HG03066 (cell line): ENCODE measurements around the gene TMEFF2.

Source experiments
- ATAC-seq: cut with Tn5 transposase; IDR thresholded peaks from one replicate; pipeline ENCODE4 v1.9.1; 2021; ENCODE audit warnings: low read depth; ENCODE audit not compliant: unreplicated experiment

Gene TMEFF2

DNA sequence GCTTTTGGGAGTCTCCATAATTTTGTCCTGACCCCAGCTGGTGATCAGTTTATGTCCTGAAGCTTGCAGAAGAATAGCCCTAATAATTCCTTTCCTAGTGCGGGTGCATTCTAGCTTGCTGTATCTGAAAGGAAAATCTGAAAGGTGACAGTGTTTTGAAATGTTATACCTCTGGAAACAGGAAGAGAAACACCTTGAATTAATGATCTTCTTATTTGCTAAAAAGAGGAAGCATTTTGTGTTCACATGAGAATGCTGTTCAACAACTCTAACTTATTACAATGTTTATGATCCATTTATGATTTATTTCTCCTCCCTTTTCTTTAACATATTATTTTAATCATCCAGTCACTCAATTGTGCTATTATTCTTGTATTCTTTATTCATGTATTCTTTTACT is 280.9 kb downstream of the TMEFF2 start:
- peak; percentile 50 for ATAC-seq

DNA sequence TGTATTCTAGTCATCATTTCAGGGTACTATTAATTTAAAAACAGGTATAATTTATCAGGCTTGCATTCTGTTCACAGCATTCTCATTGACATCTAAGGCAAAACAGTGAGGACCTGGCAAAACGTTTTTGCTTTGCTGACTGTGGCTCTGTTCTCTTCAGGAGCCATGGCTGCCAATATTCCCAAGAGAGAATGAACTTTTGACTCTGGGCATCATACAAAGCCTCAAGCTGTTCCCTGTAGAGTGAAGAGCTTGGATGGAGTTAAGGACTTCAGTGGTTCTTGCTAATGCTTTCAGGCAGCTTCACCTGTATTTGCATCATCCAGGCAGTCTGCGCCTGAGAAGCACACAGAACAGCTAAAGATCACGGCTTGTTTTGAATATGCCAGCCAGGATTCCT is 282.0 kb downstream of the TMEFF2 start:
- no peak for ATAC-seq

DNA sequence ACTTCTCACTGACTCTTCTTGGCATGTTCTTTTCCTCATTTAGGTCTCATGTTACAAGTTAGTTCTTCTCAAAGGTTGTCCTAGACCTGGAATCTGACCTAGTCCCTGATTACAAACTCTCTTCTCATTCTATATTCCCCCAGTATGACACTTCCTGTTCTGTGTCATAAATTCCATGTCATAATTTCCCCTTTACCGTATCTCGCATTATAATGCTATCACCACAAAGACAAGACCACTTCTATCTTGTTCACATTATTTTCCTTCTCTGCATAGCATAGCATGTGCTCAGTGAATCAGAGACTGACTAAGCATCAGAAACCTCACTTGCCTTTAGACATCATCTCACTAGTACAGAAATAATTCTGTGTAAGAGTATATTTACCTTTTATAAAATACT is 284.2 kb downstream of the TMEFF2 start:
- no peak for ATAC-seq

DNA sequence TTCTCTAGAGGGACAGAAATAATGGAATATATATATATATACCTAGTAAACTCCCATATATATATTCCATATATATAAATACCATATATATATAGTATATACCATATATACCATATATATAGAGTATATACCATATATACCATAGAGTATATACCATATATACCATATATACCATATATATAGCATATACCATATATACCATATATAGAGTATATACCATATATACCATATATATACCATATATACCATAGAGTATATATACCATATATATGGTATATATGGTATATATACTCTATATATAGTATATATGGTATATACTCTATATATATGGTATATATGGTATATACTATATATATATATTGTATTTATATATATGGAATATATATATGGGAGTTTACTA is 285.9 kb downstream of the TMEFF2 start:
- no peak for ATAC-seq

DNA sequence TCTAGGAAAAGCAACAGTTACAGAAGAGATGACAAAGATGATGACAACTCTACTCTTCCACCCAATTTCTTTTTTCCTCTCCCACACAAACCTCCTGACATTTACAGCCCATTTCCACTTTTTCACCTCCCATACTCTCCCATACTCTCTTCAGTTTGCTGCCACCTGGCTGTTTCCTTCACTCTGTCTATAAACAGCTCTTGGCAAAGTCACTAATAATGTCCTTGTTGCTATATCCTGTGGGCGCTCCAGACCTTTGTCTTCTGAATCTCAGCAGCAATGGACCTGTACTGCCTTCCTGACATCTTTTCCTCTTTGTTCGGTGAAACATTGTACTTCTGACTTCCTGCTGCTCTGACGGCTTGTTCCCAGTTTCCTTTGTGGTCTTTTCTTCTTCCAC is 287.2 kb downstream of the TMEFF2 start:
- no peak for ATAC-seq

DNA sequence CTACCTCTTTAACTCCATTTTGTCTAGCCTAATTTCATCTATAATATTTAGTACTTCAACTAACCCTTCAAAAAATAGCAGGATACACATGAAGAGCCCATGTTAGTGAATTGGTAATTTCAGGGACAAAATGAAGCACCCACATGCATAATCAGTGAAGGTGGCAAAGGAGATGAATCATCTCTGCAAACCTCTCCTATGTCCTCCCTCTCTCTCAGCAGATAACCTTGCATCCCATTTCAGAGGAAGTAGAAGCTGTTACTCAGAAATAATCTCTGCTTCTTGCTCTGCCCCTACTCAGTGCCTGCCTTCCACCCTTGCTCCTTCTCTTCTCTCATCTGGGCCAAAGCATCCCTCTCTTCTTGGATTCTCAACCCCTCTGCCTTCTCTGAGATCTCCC is 287.6 kb downstream of the TMEFF2 start:
- no peak for ATAC-seq

DNA sequence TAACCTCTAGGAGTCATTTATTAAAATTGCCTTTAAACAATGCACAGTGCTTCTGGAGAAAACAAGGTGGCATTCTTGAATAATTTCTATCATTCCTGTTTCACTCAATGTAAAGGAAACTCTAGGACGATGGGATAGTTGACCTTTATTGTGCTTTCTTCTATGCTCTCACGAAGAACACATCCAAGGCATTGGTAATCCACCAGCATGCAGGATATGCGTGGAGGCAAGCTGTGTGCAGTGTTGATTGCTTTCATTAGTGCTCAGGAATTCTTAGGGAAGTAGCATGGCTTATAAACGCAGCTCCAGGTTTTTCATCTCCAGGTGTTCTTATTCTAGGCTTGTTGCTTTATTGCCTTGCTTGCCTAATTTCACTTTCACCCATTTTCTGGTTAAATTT is 289.4 kb downstream of the TMEFF2 start:
- no peak for ATAC-seq

DNA sequence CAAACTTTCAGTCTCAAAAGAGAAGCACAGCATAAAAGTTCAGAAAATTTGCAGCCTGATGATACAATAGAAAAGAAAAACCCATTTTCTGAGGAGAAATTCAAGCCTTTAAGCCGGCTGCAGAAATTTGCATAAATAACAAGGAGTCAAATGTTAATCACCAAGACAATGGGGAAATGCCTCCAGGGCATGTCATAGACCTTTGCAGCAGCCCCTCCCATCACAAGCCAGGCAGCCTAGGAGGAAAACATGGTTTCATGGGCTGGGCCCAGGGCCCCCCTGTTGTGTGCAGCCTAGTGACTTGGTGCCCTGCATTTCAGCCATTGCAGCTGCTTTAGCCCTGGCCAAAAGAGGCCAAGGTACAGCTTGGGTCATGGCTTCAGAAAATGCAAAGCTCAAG is 293.7 kb downstream of the TMEFF2 start:
- no peak for ATAC-seq

DNA sequence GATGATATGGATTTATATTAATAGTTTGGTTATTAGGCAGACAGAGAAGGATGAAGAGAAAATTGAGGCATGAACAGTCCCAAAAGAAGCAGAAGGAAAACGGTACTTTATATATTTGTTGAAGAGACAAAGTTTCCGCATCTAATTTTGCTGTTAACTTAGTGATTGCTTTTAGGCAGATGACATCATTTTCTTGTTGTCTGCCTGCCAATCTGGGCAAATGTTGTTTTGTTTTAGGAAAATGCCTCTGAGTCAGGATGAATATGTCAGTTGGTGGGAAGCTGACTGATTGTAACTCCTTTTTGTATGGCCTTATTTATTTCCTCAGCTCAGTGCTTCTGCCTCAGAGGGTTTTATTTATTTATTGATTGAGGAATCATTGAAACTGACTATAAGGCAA is 295.3 kb downstream of the TMEFF2 start:
- no peak for ATAC-seq
